Body of pancreas (tissue), 4 donors: Measurements from ENCODE around the gene ATP6V1B1. TPM values are rescaled to one million over a fixed set of nuclear protein-coding genes. Genes with fewer than 3 reads are reported as not detected.

ENCODE experiments used
- ATAC-seq: fragments of 150-250 bp; one replicate; pipeline ENCODE4 v1.9.1; 2016
- DNase-seq, 4 donors: peaks; one replicate each; pipeline ENCODE4 v3.0.0-alpha.2; 2019
- H3K27ac ChIP-seq, 4 donors: fragments of 200-600 bp; sonication (generic); 1 replicate in 3 of 4; 2 replicates in 1 of 4; pipeline versions ENCODE4 v1.5.1 to v1.6.1; 2016 to 2019; ENCODE audit warnings: mild to moderate bottlenecking in 1 of 4, mixed read lengths in 1 of 4, moderate library complexity in 1 of 4
- H3K27me3 ChIP-seq, 2 donors: fragments of 200-600 bp; sonication (generic); one replicate each; pipeline ENCODE4 v1.6.0; 2016; ENCODE audit warnings: mild to moderate bottlenecking in 1 of 2
- H3K36me3 ChIP-seq, 2 donors: fragments of 200-600 bp; sonication (generic); replicated peaks in 1 of 2; 2 replicates each; pipeline ENCODE4 v1.5.1; 2016; ENCODE audit warnings: low read depth in 2 of 2; ENCODE audit not compliant: insufficient read depth in 1 of 2
- H3K4me1 ChIP-seq: fragments of 200-600 bp; sonication (generic); one replicate; pipeline ENCODE4 v1.6.0; 2016
- H3K4me3 ChIP-seq, 2 donors: fragments of 200-600 bp; sonication (generic); 1 replicate in 1 of 2; 2 replicates in 1 of 2; pipeline ENCODE4 v1.5.1; 2016 to 2019
- H3K9me3 ChIP-seq, 3 donors: fragments of 200-600 bp; sonication (generic); 1 replicate in 2 of 3; 2 replicates in 1 of 3; pipeline ENCODE4 v1.5.1; 2016
- CTCF ChIP-seq, 7 experiments: fragments of 450-650 bp in 4 of 7; fragments of 200-600 bp in 3 of 7; sonication (generic) in 3 of 7; IDR thresholded peaks; one replicate each; pipeline ENCODE4 v1.5.1; 2016 to 2019; ENCODE audit warnings: antibody characterized with exemption in 7 of 7
- POLR2A ChIP-seq, 3 donors: fragments of 450-650 bp; IDR thresholded peaks; one replicate each; pipeline ENCODE4 v1.6.1; 2016; ENCODE audit warnings: antibody characterized with exemption in 3 of 3, mild to moderate bottlenecking in 2 of 3
- WGBS, 2 donors: methylation state at CpG; one replicate each; pipeline ENCODE4 v1.1.5; 2017; 5-methylcytosine and 5-hydroxymethylcytosine counted together
- intact Hi-C: fragments of 100-400 bp; cut with DNase I; formaldehyde crosslinking; loops from one replicate; pipeline ENCODE4 v1.15.1; 2023
- total RNA-seq, 2 donors: library from RNA; depleted of rRNA; stranded (reverse); fragments of >200 nt; gene quantifications; one replicate each; pipeline ENCODE4 v1.1.0, GENCODE V29; 2016

The ATP6V1B1 gene
- total RNA-seq, 2 donors from 2014 or later: 9.9 to 17.9 TPM

DNA sequence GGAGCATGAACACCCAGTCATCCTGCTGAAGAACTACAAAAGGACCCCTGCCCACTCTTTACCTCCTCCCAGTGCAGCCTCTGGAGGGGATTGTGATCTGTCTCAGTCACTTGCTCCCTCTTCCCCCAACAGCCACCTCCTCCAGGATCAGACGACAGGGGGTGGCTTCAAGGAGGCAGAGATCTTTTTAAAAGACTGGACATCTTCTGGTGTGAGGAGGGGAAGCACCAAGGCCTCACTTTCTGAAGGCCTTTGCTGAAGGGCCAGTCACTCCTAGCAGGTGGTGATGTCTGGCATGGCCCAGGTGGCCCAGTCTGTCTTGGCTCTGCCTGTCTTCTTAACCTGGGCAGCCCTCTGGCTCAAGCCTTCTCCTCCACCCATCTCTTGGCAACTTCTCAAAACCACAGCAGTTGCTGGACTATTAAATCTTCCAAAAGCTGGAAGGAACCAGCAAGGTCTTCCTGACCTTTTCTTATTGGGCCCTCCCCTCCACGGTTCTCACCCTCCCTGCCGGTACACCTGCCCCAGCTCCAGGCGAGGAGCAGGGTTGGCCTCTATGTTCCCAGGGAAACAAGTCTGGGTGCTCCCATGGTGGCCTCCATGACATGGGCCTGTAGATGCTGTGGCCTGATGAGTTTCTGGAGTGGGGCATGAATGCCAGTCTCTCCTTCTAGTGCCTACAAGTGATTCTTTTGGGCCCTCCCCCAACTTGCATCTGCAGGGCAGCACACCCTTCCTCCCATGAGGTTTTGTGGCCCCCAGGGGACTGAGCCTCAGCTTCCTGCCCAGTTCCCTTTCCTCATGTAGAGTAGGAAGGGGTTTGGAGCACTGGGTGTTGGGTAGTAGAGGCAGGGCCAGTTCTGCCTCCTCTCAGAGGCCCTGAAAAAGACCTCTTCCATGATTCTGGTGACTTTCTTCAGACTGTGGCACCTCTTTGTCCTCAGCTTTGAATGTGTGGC lies 5.0 kb upstream of the ATP6V1B1 start:
- Histone ChIP-seq H3K27me3 (no peaks in the 10 kb centered on the region), H3K27ac (no peak overlapping the region), H3K4me3 (no peak overlapping the region), H3K4me1 (no peaks in the 10 kb centered on the region), H3K9me3 (no peaks in the 10 kb centered on the region), H3K36me3 (no peaks in the 10 kb centered on the region)
- DNase-seq (peak in 1 of 4 donors; percentile 2), ATAC-seq (no peak)
- TF ChIP-seq CTCF (IDR thresholded peaks at IDR 0.05) (no peak), POLR2A (IDR thresholded peaks at IDR 0.05) (no peak)
- intact Hi-C loops: no loop called here
- WGBS, 2 donors: 84 to 93% methylated on average over 4 of the region's 4 CpGs

- no peak for TF ChIP-seq POLR2A (IDR thresholded peaks at IDR 0.05)
- Histone ChIP-seq H3K27me3 (no peaks in the 10 kb centered on the region), H3K4me1 (no peaks in the 10 kb centered on the region), H3K36me3 (no peaks in the 10 kb centered on the region), H3K9me3 (no peaks in the 10 kb centered on the region), H3K4me3 (no peak overlapping the region), H3K27ac (no peak overlapping the region)
- intact Hi-C loops: no loop called here
- DNase-seq (peak in 1 of 4 donors; percentile 7), ATAC-seq (no peak)
- 80% methylated on average over 9 of the region's 9 CpGs for whole genome bisulfite sequencing, 2 donors
Measured at GRCh38 chr2:70931376-70932000, 4.2 kb upstream of the ATP6V1B1 start.

GRCh38 chr2:70932631-70933230 lies 3.0 kb upstream of the ATP6V1B1 start:
- TF ChIP-seq POLR2A (IDR thresholded peaks at IDR 0.05) (no peak), CTCF (IDR thresholded peaks at IDR 0.05) (no peak)
- Histone ChIP-seq H3K4me3 (no peak overlapping the region), H3K27ac (no peak overlapping the region), H3K4me1 (no peaks in the 10 kb centered on the region), H3K9me3 (no peaks in the 10 kb centered on the region), H3K27me3 (no peaks in the 10 kb centered on the region), H3K36me3 (no peaks in the 10 kb centered on the region)
- WGBS, 2 donors: 93 to 96% methylated on average over 18 to 21 of the region's 21 CpGs
- DNase-seq (peak in 1 of 4 donors; percentile 6), ATAC-seq (no peak)
- intact Hi-C loops: no loop called here

DNA sequence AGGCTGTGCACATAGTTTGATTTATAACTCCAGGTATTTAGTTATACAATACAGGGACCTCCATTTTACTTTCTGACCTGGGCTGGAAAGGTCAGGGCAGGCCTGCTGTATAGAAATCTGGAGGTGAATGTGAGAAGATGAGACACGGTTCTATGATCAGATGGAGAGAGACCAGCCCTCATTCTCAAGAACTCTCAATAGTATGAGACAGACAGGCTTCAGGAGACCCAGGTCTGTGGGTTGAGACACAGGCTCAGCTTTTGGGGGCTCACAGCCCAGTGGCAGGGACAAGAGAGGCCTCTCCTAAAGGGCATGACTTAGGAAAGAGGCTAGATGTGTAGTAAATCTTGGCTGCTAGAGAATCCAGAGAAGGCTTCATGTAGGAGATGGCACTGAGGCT lies 719 bp upstream of the ATP6V1B1 start:
- DNase-seq: no peak
- Histone ChIP-seq H3K9me3 (no peaks in the 10 kb centered on the region), H3K4me3 (no peak overlapping the region), H3K27me3 (no peaks in the 10 kb centered on the region), H3K27ac (no peak overlapping the region), H3K4me1 (no peaks in the 10 kb centered on the region), H3K36me3 (no peaks in the 10 kb centered on the region)
- ATAC-seq: no peak
- TF ChIP-seq POLR2A (IDR thresholded peaks at IDR 0.05): no peak
- intact Hi-C loops: no loop called here
- WGBS, 2 donors: 58 to 94% methylated on average over 1 of the region's 1 CpG

DNA sequence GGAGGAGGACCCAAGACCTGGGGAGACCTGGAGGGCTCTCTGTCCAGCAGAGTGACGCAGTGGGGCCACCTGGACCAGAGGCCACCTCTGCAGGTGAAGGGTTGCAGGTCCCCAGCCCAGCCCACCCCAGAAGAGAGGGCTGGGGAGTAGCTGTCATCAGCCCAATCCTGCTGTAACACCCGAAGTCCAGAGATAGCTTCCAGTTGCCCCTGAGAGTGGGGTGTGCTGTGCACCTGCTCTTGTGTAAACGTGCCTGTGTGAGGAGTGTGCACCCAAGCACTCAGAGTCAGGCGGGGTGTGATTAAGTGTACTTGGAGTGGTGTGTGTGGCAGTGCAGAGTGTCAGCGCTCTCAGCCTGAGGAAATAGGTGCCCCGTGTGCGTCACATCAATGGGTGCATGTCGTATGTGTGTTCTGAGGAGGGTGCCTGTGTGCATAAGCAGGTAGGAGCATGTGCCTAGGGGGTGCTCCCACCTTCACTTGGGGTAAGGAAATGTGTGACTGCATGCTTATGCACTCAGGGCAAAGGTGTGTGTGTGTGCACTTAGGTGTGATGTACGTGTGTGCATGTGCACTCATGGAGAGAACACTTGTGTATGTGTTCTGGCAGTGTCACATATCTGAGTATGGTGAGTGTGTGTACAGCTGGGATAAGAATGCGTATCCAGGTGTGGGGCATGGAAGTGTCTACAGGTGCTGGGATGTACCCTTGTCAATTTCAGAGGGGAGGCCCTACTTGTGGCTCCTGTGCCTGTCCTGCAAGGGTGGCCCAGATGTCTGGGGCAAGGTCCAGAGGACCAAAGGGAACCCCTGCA lies 672 bp downstream of the ATP6V1B1 start:
- ATAC-seq (no peak), DNase-seq (peak in 1 of 4 donors; percentile 3)
- no peaks in the 10 kb centered on the region for H3K36me3 ChIP-seq
- no peak overlapping the region for H3K27ac ChIP-seq
- intact Hi-C loops: no loop called here
- 68 to 85% methylated on average over 7 to 10 of the region's 10 CpGs for WGBS, 2 donors
- no peak for TF ChIP-seq POLR2A (IDR thresholded peaks at IDR 0.05)
- TF ChIP-seq CTCF (IDR thresholded peaks at IDR 0.05): no peak
- H3K27me3 ChIP-seq: no peaks in the 10 kb centered on the region
- no peaks in the 10 kb centered on the region for H3K4me1 ChIP-seq
- no peaks in the 10 kb centered on the region for H3K9me3 ChIP-seq
- H3K4me3 ChIP-seq: no peak overlapping the region
